K562 (cell line): Measurements from ENCODE around the gene FAM171A2. TPM values are rescaled to one million over a fixed set of nuclear protein-coding genes. Genes with fewer than 3 reads are reported as not detected.

Experiments used
- CGGBP1 ChIP-seq: fragments of 250-450 bp; sonication (Bioruptor Pico); IDR thresholded peaks from 2 replicates; pipeline ENCODE4 v1.9.0; 2021; ENCODE audit warnings: mild to moderate bottlenecking
- CHD4 ChIP-seq: fragments of 200-600 bp; sonication (generic); IDR thresholded peaks from 3 replicates; pipeline ENCODE4 v1.6.1; 2012; ENCODE audit warnings: low read depth, mild to moderate bottlenecking, mixed read lengths, low read length, inconsistent platforms; ENCODE audit not compliant: insufficient read depth, insufficient replicate concordance, poor library complexity, severe bottlenecking
- ETS1 ChIP-seq: conservative IDR thresholded peaks from 2 replicates; pipeline ENCODE4 v1.6.1; 2011; ENCODE audit warnings: low read depth, mild to moderate bottlenecking, low read length; ENCODE audit not compliant: control insufficient read depth
- ETV5 ChIP-seq: sonication (generic); formaldehyde crosslinking; IDR thresholded peaks from 2 replicates; pipeline ENCODE4 v1.4.0; 2020; ENCODE audit warnings: low read depth, mild to moderate bottlenecking, missing genetic modification reagents
- FUS ChIP-seq: fragments of 200-400 bp; formaldehyde crosslinking; optimal IDR thresholded peaks from 2 replicates; pipeline ENCODE3; 2017; ENCODE audit warnings: low read depth, low read length
- GTF3C2 ChIP-seq: IDR thresholded peaks from 3 replicates; pipeline ENCODE4 v1.6.1; 2011; ENCODE audit warnings: borderline replicate concordance, mild to moderate bottlenecking, moderate library complexity; ENCODE audit not compliant: insufficient read length; ENCODE audit errors: extremely low read depth
- LARP7 ChIP-seq: fragments of 450-650 bp; IDR thresholded peaks from 2 replicates; pipeline ENCODE4 v1.6.1; 2016
- NCOA4 ChIP-seq: fragments of 450-650 bp; IDR thresholded peaks from 2 replicates; pipeline ENCODE4 v1.6.1; 2018; ENCODE audit warnings: mild to moderate bottlenecking; ENCODE audit not compliant: partially characterized antibody
- NR0B1 ChIP-seq: fragments of 450-650 bp; IDR thresholded peaks from one replicate; pipeline ENCODE4 v1.6.1; 2018; ENCODE audit warnings: mild to moderate bottlenecking, moderate library complexity; ENCODE audit not compliant: partially characterized antibody
- PHF8 ChIP-seq: fragments of 200-600 bp; sonication (generic); IDR thresholded peaks from 2 replicates; pipeline ENCODE4 v1.6.1; 2012; ENCODE audit warnings: mixed run types, mild to moderate bottlenecking, inconsistent platforms, low read length, moderate library complexity, borderline replicate concordance
- POLR2G ChIP-seq: fragments of 200-400 bp; formaldehyde crosslinking; IDR thresholded peaks from 2 replicates; pipeline ENCODE4 v1.6.1; 2017; ENCODE audit warnings: low read depth, mild to moderate bottlenecking, antibody characterized with exemption, low read length, moderate library complexity
- SMAD4 ChIP-seq: fragments of 250-450 bp; sonication (Bioruptor Pico); conservative IDR thresholded peaks from 2 replicates; pipeline ENCODE4 v1.8.0; 2021; ENCODE audit warnings: inconsistent platforms, mild to moderate bottlenecking, moderate library complexity
- USF1 ChIP-seq: sonication (generic); formaldehyde crosslinking; IDR thresholded peaks from 2 replicates; pipeline ENCODE4 v1.9.0; 2022; ENCODE audit warnings: mild to moderate bottlenecking, missing genetic modification reagents
- ZBTB12 ChIP-seq: fragments of 250-450 bp; sonication (Bioruptor Pico); IDR thresholded peaks from 2 replicates; pipeline ENCODE4 v1.4.0; 2020
- ZNF551 ChIP-seq: fragments of 250-450 bp; sonication (Bioruptor Pico); IDR thresholded peaks from 2 replicates; pipeline ENCODE4 v1.5.0; 2021; ENCODE audit warnings: mild to moderate bottlenecking, moderate library complexity
- ZNF639 ChIP-seq, 2 experiments: fragments of 200-800 bp in 1 of 2; sonication (Bioruptor generic) in 1 of 2; sonication (generic) in 1 of 2; formaldehyde crosslinking in 1 of 2; IDR thresholded peaks in 1 of 2; conservative IDR thresholded peaks in 1 of 2; 2 replicates each; pipeline versions ENCODE4 v1.5.0 to v1.6.1; 2016 to 2020; ENCODE audit warnings: missing compliant biosample characterization in 1 of 2, missing genetic modification characterization in 1 of 2, missing genetic modification reagents in 1 of 2
- polyA plus RNA-seq, 8 experiments: library from polyadenylated mRNA; depleted of rRNA in 4 of 8; stranded (reverse) in 5 of 8; unstranded in 3 of 8; fragments of >200 nt; fragmentation: Nextera tagmentation in 2 of 8; fragmentation: Illumina TruSeq in 1 of 8; extraction: Ambion mirVana in 2 of 8; extraction: Trizol in 1 of 8; gene quantifications; 2 replicates each; pipeline versions ENCODE4 v1.2.1 to v1.2.3, GENCODE V29; 2011 to 2014; ENCODE audit warnings: inconsistent platforms in 1 of 8, missing spikeins in 1 of 8
- total RNA-seq, 7 experiments: library from RNA; depleted of rRNA in 6 of 7; stranded (reverse); fragments of >200 nt in 6 of 7; fragmentation: Illumina TruSeq in 2 of 7; extraction: Trizol in 2 of 7; gene quantifications; 2 replicates each; pipeline versions ENCODE4 v1.2.1 to v1.2.3, GENCODE V29; 2011 to 2021; ENCODE audit warnings: low replicate concordance in 1 of 7

Gene FAM171A2
- total and polyA plus RNA-seq, 9 of the 15 experiments (the other 6 are each of a cell fraction or from before 2014, with no cell fraction given) = 0.10 to 10.2 (median 2.0) TPM; not detected in 1

GRCh38 chr17:44363613-44364159 lies at the start of gene FAM171A2 (continued):
- TF ChIP-seq ZNF639 (CRISPR knock-in tag; conservative IDR thresholded peaks at IDR 0.05 in 1 of 2, IDR thresholded peaks at IDR 0.05 in 1 of 2) (0 out of 4 replicates have a peak, but pooled peaks of 1 of the 2 experiments have one; percentile 28), GTF3C2 (no peak), ETS1 (peak; percentile 67), SMAD4 (CRISPR knock-in tag) (peak; percentile 78; the same call in 1 of the 2 replicates), ZBTB12 (CRISPR knock-in tag) (no peak), CGGBP1 (no peak), PHF8 (peak; percentile 68; the same call in 1 of the 2 replicates), CHD4 (no peak), NR0B1 (no peak), FUS (peak; percentile 25), POLR2G (peak; percentile 76), USF1 (CRISPR knock-in tag) (no peak), NCOA4 (no peak), LARP7 (no peak), ETV5 (CRISPR knock-in tag) (no peak), ZNF551 (CRISPR knock-in tag) (no peak)
